ENCODE data around the gene ZXDA.

The ZXDA gene

DNA sequence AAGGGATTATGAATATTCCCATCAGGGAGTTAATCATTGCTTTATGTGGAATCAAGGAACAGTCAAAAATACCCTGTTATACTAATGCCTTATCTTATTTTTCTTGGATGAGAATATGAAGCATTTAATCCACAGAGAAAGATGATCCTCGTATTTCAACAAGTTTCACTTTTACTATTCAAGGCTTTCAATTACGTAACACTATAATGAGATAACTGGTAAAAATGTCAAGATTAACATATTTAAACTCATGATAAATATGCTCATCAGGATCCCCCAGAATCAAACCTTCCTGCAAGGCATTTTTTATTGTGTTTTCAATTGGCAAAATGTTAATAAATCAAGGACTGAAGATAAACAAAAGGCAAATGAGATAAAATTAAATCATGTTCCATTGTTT, 5.1 kb downstream of the ZXDA start:
- no peak for DNase-seq (ENCODE audit: low spot score in 2 of 2)
- no peaks in the 10 kb centered on the region; the same call in 1 of the 2 replicates for H3K36me3 ChIP-seq (replicated peaks)
- no peaks in the 10 kb centered on the region for H3K9me3 ChIP-seq
- in situ Hi-C loops (cut with MboI; ENCODE audit: low sequenced_read_pairs): loop anchor here (25.0 kb wide), 1 partner anchor 318 kb away; the partner anchor contains the start of gene ZXDB
- no peaks in the 10 kb centered on the region for H3K27me3 ChIP-seq (ENCODE audit: low read depth)
- H3K4me3 ChIP-seq: no peak overlapping the region
- H3K4me1 ChIP-seq: peaks cover 25% of the 10 kb centered on the region

DNA sequence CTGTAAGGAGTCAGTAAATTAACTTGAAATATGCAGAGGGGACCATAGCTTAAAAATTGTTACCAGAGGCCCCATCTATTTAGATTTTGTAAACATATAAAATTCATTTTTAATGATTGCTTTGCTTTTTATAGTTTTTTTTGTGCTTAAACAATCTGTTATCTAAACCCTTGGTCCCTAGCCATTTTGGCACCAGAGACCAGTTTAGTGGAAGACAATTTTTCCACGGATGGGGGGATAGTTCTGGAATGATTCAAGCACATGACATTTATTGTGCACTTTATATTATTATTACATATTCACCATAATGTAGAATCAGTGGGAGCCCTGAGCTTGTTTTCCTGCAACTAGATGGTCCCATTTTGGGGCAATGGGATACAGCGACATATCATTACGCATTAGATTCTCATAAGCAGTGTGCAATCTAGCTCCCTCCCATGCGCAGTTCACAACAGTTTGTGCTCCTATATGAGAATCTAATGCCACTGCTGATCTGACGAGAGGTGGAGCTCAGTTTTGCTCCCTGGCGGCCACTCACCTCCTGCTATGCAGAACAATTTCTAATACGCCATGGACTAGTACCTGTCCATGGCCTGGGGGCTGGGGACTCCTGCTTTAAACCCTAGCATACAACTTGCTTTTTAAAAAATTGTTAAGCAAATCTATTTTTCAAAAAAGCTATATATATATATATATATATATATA, 5.9 kb downstream of the ZXDA start:
- Histone ChIP-seq H3K9me3 (no peaks in the 10 kb centered on the region), H3K4me1 (peaks cover 25% of the 10 kb centered on the region), H3K36me3 (replicated peaks) (no peaks in the 10 kb centered on the region; the same call in 1 of the 2 replicates), H3K4me3 (no peak overlapping the region), H3K27me3 (ENCODE audit: low read depth) (no peaks in the 10 kb centered on the region)
- in situ Hi-C loops (cut with MboI; ENCODE audit: low sequenced_read_pairs): loop anchor here (25.0 kb wide), 1 partner anchor 317 kb away; the partner anchor contains the start of gene ZXDB
- DNase-seq (ENCODE audit: low spot score in 2 of 2): no peak

DNA sequence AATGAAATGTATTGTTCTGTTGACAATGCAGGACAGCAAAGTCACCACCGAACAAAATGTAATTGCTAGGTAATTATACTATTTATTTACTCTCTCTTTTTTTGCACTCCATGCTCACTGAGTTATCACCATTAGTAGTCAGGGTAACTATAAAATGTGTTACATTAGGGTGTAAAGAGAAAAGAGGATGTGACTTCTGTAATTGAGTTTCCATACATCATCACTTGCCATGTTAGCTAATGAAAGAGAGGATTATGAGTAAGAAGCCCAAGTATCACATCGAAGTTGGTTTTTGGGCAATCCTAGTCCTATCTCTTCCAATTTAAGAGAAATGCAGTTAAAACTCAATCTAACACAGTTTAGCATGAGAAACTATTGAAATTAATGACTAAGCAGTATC, 7.6 kb downstream of the ZXDA start:
- H3K36me3 ChIP-seq (replicated peaks): no peaks in the 10 kb centered on the region; the same call in 1 of the 2 replicates
- DNase-seq (ENCODE audit: low spot score in 2 of 2): no peak
- H3K27me3 ChIP-seq (ENCODE audit: low read depth): no peaks in the 10 kb centered on the region
- peaks cover 24% of the 10 kb centered on the region for H3K4me1 ChIP-seq
- in situ Hi-C loops (cut with MboI; ENCODE audit: low sequenced_read_pairs): loop anchor here (25.0 kb wide), 1 partner anchor 315 kb away; the partner anchor contains the start of gene ZXDB
- no peak overlapping the region for H3K4me3 ChIP-seq
- H3K9me3 ChIP-seq: no peaks in the 10 kb centered on the region

DNA sequence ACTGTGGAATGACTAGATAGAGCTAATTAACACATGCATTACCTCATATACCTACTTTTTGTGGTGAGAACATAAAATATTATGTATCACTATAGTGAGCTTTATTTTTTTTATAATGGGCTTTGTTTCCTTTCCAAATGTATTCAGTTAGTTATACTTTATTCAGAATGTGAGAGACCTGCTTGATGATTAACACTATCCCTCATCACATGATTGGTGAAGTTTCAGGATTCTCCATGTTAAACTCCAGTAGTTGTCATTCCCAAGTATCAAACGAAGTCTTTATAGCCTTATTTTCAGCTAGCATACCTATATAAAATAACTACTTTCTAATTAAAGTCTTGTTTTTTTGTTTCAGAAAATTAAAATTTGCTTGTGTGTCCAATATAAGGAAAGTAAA, 8.8 kb downstream of the ZXDA start:
- Histone ChIP-seq H3K9me3 (no peaks in the 10 kb centered on the region), H3K36me3 (replicated peaks) (no peaks in the 10 kb centered on the region), H3K27me3 (ENCODE audit: low read depth) (no peaks in the 10 kb centered on the region), H3K4me3 (no peak overlapping the region), H3K4me1 (peaks cover 14% of the 10 kb centered on the region)
- in situ Hi-C loops (cut with MboI; ENCODE audit: low sequenced_read_pairs): loop anchor here (25.0 kb wide), 1 partner anchor 314 kb away; the partner anchor contains the start of gene ZXDB
- DNase-seq (ENCODE audit: low spot score in 2 of 2): no peak

DNA sequence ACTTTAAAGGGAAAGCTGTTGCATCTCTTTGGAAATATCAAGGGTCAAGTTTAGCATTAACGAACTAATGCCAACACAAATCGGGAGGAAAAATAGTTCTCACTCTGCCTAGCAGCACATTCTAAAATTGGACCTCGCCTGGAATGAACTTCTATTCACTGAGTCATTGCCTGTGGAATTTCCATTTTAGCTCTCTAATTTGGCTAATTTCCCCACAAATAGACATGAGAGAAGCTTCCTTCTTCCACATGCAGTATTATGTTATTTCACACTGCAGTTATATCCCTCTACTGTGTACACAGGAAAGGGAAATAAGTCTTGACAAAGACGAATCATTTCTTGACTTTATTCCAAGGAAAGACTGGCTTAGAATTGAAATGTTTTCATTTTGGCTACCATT, 9.3 kb downstream of the ZXDA start:
- no peak for DNase-seq (ENCODE audit: low spot score in 2 of 2)
- Histone ChIP-seq H3K4me3 (no peak overlapping the region), H3K36me3 (replicated peaks) (no peaks in the 10 kb centered on the region), H3K4me1 (peaks cover 9% of the 10 kb centered on the region), H3K9me3 (no peaks in the 10 kb centered on the region), H3K27me3 (ENCODE audit: low read depth) (no peaks in the 10 kb centered on the region)
- in situ Hi-C loops (cut with MboI; ENCODE audit: low sequenced_read_pairs): loop anchor here (25.0 kb wide), 1 partner anchor 314 kb away; the partner anchor contains the start of gene ZXDB

DNA sequence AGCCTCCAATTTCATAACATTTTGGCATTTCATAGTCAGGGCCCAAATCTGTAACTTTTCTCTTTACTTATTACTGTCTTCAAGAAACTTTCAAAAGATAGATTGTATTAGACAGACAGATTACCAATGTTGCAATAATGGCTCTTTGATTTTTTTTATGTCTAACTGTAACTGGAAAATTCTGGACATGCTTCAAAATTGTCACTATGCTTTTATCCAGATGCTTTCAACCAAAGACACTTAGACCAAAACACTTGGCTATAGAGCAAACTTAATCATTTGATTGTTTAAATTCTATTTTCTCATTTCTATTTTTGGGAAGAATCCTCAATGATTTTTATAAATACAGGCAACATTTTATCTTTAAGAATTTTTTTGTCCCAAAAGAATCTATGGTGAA, 10.4 kb downstream of the ZXDA start:
- Histone ChIP-seq H3K4me1 (peaks cover 3% of the 10 kb centered on the region), H3K36me3 (replicated peaks) (no peaks in the 10 kb centered on the region), H3K4me3 (no peak overlapping the region), H3K27me3 (ENCODE audit: low read depth) (no peaks in the 10 kb centered on the region), H3K9me3 (no peaks in the 10 kb centered on the region)
- in situ Hi-C loops (cut with MboI; ENCODE audit: low sequenced_read_pairs): loop anchor here (25.0 kb wide), 1 partner anchor 313 kb away; the partner anchor contains the start of gene ZXDB
- DNase-seq (ENCODE audit: low spot score in 2 of 2): no peak

DNA sequence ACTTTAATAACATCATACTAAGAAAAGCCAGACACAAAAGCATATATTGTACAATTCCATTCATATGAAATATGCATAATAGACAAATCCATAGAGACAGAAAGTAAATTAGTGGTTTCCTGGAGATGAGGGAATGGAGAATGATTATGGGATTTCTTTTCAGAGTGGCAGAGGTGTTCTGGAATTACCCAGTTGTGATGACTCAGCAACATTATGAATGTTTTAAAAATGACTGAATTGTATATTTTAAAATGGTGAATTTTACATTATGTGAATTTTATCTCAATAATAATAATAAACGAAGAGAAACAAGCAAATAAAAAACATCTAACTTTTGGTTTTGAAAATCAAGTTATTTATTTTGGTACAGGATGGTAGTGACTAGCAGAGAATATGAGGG, 11.2 kb downstream of the ZXDA start:
- in situ Hi-C loops (cut with MboI; ENCODE audit: low sequenced_read_pairs): no loop called here
- Histone ChIP-seq H3K4me1 (peaks cover 10% of the 10 kb centered on the region), H3K4me3 (no peak overlapping the region), H3K27me3 (ENCODE audit: low read depth) (no peaks in the 10 kb centered on the region), H3K36me3 (replicated peaks) (no peaks in the 10 kb centered on the region), H3K9me3 (no peaks in the 10 kb centered on the region)
- DNase-seq (ENCODE audit: low spot score in 2 of 2): no peak

DNA sequence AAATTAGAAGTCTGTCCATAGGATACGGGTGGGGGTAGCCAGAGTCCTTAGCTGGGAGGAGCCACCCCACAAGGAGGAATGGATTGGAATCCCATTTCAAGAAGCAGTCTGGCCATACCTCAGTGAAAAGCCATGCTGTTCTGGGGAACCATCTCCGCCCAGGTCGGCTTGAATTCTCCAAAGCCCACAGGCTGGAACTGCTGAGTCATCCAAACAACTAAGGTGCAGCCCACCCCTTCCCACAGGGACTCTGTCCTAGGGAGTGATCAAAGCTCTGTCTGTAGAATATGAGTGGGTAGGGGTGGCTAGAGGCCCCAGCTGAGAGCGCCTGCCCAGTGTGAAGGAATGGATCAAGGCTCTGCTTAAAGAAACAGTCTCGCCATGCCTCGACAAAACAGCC, 38.8 kb downstream of the ZXDA start:
- Histone ChIP-seq H3K27me3 (ENCODE audit: low read depth) (no peaks in the 10 kb centered on the region), H3K9me3 (no peaks in the 10 kb centered on the region), H3K4me1 (no peaks in the 10 kb centered on the region), H3K4me3 (no peak overlapping the region), H3K36me3 (replicated peaks) (no peaks in the 10 kb centered on the region)
- no peak for DNase-seq (ENCODE audit: low spot score in 2 of 2)
- in situ Hi-C loops (cut with MboI; ENCODE audit: low sequenced_read_pairs): no loop called here

Data from HAP-1 (cell line).